ENCODE data around the gene AGXT.

The AGXT gene

DNA sequence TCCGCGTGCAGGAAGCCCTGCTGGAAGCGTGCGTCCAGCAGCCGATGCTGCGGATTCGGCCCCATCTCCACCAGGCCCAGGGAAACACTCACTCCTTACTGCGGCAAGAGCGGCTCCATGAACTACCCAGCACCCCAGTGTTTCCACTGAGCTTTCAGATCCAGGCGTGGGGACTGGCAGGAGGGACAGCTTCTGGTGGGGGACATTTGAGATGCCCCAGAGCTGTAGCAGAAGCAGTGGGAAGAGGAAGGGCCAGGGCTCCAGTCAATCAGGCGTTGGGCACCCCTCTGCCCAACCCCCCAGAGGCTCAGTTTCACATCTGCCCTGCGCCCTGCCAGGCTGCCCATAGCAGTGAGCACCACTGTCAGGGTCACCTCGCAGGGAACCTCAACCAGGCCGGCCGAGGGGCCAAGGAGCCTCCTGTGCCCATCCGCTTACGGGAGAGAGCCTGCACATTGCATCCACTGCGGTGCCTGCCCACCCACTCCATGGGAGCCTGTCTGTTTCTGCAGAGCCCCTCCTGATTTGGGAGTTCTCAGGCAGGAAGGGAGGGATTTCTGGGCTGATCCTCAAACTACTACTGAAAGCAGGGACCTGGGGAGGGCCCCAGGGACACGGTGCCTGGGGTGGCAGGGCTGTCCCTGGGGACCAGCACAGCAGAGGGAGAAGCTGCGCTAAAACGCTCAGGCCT lies 4.6 kb downstream of the AGXT start:
- no peaks in the 10 kb centered on the region for H3K9me3 Mint-ChIP-seq

DNA sequence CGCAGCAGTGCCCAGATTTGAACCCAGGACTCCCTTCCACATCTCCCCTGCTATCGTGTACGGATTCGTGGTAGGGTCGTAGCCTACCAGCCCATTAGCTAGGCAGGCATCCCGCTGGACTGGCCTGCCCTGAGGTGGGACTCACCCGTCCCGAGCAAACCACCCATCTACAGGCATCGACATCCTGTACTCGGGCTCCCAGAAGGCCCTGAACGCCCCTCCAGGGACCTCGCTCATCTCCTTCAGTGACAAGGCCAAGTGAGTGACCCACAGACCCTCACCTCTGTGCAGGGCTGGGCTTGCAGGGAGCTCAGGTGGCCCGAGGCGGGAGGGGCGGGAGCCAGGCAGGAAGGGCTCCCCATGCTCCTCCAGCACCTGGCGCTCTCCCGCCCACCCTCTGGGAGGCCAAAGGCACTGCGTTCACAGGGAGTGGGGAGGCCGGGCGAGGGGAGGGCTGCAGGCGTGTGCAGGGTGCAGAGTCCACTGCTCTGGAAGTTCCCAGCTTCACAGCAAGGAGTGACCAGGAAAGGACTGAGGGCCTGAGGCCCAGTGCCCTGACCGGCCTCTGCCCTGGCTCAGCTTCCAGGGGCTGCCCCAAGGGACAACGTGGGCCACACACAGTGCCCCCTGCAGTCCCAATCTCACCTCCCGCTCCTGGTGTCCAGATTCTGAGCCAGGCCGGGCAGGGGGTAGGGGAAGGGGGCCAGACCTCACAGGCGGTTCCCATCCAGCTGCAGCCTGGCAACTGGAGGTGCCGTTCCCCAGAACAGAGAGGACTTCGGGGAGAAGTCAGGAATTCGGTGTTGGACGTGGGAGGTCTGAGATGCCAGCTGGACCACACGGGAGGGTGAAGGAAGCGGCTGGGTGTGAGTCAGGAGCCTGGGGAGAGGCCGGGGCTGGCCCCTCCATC lies 5.4 kb downstream of the AGXT start:
- Mint-ChIP-seq H3K27me3 (no peaks in the 10 kb centered on the region), H3K9me3 (no peaks in the 10 kb centered on the region), H3K4me3 (no peak overlapping the region), H3K4me1 (no peaks in the 10 kb centered on the region), H3K36me3 (no peaks in the 10 kb centered on the region), H3K27ac (no peak overlapping the region)

More for the DNA sequence above, 4.6 kb downstream of the AGXT start:
- Mint-ChIP-seq H3K4me1 (no peaks in the 10 kb centered on the region), H3K36me3 (no peaks in the 10 kb centered on the region), H3K27ac (no peak overlapping the region), H3K27me3 (no peaks in the 10 kb centered on the region), H3K4me3 (no peak overlapping the region)

DNA sequence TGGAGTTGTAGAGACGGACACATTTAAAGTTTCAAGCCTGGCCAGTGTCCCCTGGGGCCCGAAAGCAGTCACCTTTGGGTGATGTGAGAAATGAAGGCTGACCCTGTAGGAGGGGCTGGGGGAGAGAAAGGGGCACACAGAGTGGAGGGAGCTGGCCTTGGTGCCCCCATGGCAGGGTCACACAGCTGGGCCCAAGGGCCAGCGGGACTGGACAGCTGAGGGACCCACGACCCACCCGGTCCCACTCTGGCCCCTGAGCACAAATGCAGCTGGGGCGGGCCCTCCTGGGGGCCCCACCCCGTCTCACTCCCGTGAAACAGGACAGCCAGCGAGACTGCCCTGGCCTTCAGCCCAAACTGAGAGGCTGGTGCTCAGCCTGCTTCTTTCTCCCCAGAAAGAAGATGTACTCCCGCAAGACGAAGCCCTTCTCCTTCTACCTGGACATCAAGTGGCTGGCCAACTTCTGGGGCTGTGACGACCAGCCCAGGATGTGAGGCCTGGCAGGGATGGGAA lies 6.1 kb downstream of the AGXT start:
- no peaks in the 10 kb centered on the region for H3K4me1 Mint-ChIP-seq
- H3K4me3 Mint-ChIP-seq, result no peak overlapping the region

DNA sequence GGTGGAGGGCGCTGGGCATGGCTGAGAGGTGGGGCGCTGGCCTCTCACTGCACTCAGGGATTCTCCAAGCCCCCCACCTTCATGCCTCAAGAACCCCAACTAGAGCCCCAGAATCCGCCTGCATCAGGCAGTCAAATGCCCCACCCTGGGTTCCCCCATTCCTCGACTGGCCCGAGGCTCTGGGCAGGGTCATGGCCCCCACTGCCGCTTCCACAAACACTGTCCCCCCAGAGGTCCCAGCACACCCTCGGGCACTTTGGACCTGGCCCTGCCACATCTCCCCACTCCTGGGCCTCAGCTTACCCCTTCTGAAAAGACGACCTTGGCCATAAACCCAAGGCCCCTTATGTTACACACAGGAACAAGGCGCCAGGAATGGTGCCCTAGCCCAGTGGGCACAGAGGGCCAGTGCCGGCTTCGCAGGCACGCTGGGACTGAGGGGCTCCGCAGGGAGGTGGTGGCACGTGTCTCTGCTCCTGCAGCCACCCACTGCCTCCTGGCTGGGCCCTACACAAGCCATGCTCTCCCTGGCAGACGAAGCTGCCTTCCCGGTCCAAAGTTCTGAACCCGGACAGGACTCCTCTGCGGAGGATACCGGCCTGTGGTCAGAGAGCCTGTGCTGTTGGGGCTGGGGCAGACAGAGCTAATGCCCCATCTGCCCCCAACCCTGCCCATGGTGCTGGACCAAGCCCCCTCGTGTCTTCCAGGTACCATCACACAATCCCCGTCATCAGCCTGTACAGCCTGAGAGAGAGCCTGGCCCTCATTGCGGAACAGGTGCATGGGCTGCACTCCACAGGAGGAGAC lies 6.8 kb downstream of the AGXT start:
- H3K36me3 Mint-ChIP-seq, result no peaks in the 10 kb centered on the region
- no peak overlapping the region for H3K27ac Mint-ChIP-seq
- H3K27me3 Mint-ChIP-seq, result peaks cover 2% of the 10 kb centered on the region
- no peaks in the 10 kb centered on the region for H3K4me1 Mint-ChIP-seq
- no peaks in the 10 kb centered on the region for H3K9me3 Mint-ChIP-seq
- H3K4me3 Mint-ChIP-seq, result no peak overlapping the region

More for the DNA sequence above, 6.1 kb downstream of the AGXT start:
- no peaks in the 10 kb centered on the region for H3K9me3 Mint-ChIP-seq
- no peaks in the 10 kb centered on the region for H3K36me3 Mint-ChIP-seq
- H3K27me3 Mint-ChIP-seq, result no peaks in the 10 kb centered on the region
- no peak overlapping the region for H3K27ac Mint-ChIP-seq

DNA sequence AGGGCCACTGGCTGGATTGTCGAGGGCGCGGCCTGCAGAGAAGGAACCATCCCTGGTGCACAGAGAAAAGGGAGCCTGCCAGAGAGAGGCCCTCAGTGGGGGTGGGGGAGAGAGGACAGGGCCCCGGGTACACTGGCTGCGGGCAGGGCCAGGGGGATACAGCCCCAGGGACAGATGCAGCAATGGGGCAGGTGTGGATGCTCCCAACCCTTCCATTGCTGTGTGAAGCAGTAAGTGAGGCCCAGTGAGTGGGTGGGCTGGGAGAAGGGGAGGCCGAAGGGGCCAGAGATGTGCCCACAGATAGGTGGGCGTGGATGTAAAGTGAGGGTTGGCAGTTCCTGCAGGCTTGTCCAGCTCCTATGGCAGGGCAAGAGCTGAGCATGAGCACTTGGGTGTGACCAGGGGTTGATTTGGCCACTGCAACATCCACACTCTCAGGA lies 7.4 kb downstream of the AGXT start:
- H3K36me3 Mint-ChIP-seq, result no peaks in the 10 kb centered on the region
- H3K27me3 Mint-ChIP-seq, result peaks cover 2% of the 10 kb centered on the region
- H3K4me3 Mint-ChIP-seq, result no peak overlapping the region
- H3K27ac Mint-ChIP-seq, result no peak overlapping the region
- no peaks in the 10 kb centered on the region for H3K4me1 Mint-ChIP-seq
- no peaks in the 10 kb centered on the region for H3K9me3 Mint-ChIP-seq

DNA sequence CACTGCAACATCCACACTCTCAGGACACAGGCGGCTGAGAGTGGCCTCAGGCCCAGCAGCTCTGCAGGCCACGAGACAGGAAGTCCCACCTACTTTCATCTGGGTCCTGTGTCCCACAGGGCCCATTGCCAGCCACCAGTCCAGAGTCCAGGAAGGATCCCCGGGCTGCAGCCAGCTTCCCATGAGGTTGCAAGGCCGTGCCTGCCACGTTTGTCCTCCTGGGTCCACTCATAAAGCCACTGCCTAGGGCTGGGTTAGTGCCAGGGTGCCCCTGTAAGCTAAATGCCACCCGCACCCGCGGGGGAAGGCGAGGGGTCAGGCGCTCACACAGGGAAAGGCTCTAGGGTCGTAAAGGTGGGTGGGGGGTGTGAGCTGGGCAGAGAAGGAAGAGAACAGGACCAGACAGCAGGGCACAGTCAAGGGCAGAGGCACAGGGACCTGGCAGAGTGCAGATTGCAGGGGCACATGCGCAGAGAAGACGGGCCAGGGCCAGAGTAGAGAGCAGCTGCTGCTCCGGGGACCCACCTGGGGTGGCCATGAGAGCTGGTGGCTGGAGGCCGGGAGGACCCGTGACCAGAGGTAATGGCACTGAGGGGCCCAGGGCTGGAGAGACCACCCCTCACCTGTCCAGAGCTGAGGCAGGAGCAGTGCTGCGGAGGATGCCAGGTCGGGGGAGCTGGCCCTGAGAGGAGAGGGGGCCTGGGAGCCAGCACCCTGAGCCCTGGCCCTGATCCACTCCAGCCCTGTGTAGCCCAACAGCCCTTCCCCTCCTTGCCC lies 8.0 kb downstream of the AGXT start:
- Mint-ChIP-seq H3K36me3 (no peaks in the 10 kb centered on the region), H3K27me3 (peaks cover 2% of the 10 kb centered on the region), H3K4me1 (no peaks in the 10 kb centered on the region), H3K4me3 (no peak overlapping the region), H3K9me3 (no peaks in the 10 kb centered on the region), H3K27ac (no peak overlapping the region)

DNA sequence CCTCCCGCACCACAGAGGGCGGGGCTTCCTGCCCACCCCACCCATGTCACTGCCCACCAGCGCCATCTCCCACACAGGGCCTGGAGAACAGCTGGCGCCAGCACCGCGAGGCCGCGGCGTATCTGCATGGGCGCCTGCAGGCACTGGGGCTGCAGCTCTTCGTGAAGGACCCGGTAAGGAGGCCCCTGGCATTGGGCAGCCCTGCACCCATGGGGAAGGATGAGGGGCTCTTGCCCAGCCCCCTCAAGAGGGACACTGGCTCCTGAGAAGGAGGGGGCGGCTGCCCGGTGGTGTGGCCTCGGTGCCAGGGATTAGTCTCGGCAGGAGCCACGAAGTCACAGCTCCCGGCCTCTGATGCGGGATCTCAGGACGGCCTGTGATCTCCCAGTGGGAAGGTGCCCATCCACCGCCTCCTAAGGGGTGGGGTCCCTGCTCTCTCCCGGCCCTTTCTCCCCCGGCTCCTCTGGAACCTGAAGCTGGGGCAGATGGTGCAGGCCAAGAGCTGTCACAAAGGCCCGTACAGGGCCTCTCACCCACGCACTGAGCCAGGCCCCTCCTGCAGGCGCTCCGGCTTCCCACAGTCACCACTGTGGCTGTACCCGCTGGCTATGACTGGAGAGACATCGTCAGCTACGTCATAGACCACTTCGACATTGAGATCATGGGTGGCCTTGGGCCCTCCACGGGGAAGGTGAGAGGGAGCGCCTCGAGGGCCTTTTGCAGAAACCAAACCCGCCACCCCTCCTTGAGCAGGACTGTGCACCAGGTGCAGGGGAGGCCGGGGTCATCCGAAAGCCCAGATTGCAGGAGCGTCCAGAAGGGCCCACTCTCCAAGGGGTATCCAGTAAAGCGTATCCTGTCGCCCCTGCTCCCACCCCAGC lies 9.1 kb downstream of the AGXT start:
- H3K27ac Mint-ChIP-seq, result no peak overlapping the region
- H3K4me3 Mint-ChIP-seq, result no peak overlapping the region
- H3K27me3 Mint-ChIP-seq, result peaks cover 2% of the 10 kb centered on the region
- no peaks in the 10 kb centered on the region for H3K9me3 Mint-ChIP-seq
- H3K4me1 Mint-ChIP-seq, result no peaks in the 10 kb centered on the region
- no peaks in the 10 kb centered on the region for H3K36me3 Mint-ChIP-seq

DNA sequence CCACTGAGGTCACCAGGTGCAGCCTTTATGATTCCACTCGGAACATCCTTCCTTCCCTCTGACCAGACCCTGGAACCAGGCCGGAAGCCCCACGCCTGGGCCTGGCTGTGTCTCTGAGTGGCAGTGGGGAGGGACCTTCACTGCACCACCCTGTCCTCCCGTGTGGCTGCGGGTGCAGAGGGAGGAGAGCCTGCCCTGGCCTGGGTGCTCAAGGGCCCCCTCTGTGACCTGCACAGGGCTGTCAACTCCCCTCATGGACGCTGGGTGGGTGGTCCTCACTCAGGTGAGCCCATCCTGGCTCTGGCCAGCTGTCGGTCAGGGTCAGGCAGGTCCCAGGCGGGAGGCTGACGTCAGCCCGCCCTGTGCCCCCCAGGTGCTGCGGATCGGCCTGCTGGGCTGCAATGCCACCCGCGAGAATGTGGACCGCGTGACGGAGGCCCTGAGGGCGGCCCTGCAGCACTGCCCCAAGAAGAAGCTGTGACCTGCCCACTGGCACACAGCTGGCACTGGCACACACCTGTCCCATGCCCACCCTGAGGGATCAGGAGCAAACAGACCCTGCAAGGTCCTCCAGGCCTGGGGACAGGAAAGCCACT lies 9.8 kb downstream of the AGXT start:
- no peaks in the 10 kb centered on the region for H3K36me3 Mint-ChIP-seq
- no peaks in the 10 kb centered on the region for H3K4me1 Mint-ChIP-seq
- H3K4me3 Mint-ChIP-seq, result no peak overlapping the region
- H3K9me3 Mint-ChIP-seq, result no peaks in the 10 kb centered on the region
- H3K27me3 Mint-ChIP-seq, result peaks cover 2% of the 10 kb centered on the region
- no peak overlapping the region for H3K27ac Mint-ChIP-seq

DNA sequence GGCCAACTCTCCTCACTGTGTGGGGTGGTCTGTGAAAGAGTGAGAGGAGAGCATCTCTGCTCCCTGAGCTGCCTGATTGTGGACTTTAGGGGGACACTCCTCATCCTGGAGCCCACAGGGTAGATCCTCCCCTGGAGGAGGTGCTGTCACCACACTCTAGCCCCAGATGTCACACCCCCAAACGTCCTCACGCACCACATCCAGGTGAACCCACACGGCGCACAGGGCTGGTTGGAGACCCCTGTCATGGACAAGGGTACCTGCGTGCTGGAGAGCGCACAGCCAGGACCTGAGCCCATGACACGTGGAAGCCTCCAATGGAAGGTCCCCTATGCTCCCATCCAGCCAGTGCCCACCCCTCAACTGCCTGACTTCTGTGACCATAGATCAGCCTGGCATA lies 10.5 kb downstream of the AGXT start:
- Mint-ChIP-seq H3K4me1 (no peaks in the 10 kb centered on the region), H3K9me3 (no peaks in the 10 kb centered on the region), H3K4me3 (no peak overlapping the region), H3K27me3 (peaks cover 2% of the 10 kb centered on the region), H3K36me3 (no peaks in the 10 kb centered on the region), H3K27ac (no peak overlapping the region)

DNA sequence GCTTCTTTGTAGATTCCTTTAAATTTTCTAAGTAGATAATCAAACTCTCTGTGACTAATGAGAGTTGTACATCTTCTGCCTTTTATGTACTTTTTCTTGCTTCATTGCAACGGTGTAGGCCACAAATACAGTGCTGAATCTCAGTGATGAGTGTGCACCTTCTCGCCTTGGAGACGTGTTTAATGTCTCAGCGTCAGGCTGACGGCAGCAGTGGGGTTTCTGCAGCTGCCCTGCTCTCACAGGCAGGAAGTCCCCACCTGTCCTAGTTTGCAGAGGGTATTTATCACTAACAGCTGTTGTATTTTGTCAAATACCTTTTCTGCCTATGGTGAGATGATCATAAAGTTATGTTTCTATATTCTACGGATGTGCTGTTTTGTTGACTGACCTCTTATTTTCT lies 13.3 kb downstream of the AGXT start:
- Mint-ChIP-seq H3K4me1 (no peaks in the 10 kb centered on the region), H3K9me3 (no peaks in the 10 kb centered on the region), H3K4me3 (no peak overlapping the region), H3K27ac (no peak overlapping the region), H3K27me3 (peaks cover 2% of the 10 kb centered on the region), H3K36me3 (no peaks in the 10 kb centered on the region)

DNA sequence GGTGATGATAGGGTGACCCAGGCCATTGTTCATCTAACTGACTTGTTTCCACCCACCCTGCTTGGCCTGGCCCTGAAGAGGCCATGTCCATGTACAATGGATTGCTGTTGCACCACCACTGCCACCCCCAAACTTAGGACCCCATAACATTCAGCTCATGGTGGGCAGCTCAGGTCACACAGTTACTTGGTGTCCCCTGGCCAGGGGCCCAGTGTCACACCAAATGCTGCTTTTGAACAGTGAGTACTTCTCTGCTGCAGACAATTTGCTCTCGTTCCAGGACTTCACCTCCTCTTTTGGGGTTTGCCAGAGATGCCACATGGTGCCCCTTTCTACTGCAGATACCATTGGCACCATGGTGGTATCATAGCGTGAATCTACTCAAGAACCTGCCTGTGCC lies 15.6 kb downstream of the AGXT start:
- Mint-ChIP-seq H3K9me3 (no peaks in the 10 kb centered on the region), H3K4me3 (no peak overlapping the region), H3K27me3 (peaks cover 2% of the 10 kb centered on the region), H3K36me3 (no peaks in the 10 kb centered on the region), H3K27ac (no peak overlapping the region), H3K4me1 (no peaks in the 10 kb centered on the region)

DNA sequence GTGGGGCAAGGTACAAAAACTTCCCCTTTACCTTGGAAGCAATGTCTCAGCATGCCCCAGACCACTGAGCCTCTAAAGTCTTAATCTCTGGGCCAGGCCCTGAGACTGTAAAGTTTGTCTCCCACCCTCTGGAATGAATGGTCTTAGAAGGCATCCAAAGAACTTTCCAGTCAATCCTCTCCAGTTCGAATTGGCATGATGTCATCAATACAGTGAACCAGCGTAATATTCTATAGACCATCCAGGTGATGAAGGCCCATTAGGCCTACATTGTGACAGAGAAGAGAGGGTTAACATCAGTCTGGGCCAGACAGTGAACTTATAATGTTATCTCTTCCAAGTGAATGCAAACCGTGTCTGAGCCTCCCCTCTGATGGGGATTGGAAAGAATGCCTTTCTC lies 16.1 kb downstream of the AGXT start:
- Mint-ChIP-seq H3K4me3 (no peak overlapping the region), H3K27me3 (peaks cover 2% of the 10 kb centered on the region), H3K36me3 (no peaks in the 10 kb centered on the region), H3K4me1 (no peaks in the 10 kb centered on the region), H3K27ac (no peak overlapping the region), H3K9me3 (no peaks in the 10 kb centered on the region)

DNA sequence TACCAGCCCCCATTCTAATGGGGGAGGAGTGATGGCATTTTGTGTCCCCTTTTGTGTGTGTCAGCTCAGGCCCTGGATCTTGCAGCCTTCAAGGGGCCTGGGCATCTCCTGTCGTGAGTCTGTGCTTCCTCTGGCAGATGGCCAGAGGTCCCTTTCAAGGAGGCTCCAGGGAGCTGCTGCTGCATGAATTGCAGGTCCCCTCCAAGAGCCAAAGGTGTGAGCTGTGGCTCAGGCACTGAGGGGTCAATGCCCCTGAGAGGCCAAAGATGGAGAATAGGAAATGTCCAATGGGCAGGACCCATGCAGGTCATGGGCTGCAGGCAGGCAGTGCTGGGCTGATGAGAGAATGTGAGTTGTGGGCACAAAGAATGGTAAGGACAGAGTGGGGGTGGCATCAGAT lies 16.9 kb downstream of the AGXT start:
- Mint-ChIP-seq H3K36me3 (no peaks in the 10 kb centered on the region), H3K27me3 (no peaks in the 10 kb centered on the region), H3K4me3 (no peak overlapping the region), H3K27ac (no peak overlapping the region), H3K9me3 (no peaks in the 10 kb centered on the region), H3K4me1 (no peaks in the 10 kb centered on the region)

DNA sequence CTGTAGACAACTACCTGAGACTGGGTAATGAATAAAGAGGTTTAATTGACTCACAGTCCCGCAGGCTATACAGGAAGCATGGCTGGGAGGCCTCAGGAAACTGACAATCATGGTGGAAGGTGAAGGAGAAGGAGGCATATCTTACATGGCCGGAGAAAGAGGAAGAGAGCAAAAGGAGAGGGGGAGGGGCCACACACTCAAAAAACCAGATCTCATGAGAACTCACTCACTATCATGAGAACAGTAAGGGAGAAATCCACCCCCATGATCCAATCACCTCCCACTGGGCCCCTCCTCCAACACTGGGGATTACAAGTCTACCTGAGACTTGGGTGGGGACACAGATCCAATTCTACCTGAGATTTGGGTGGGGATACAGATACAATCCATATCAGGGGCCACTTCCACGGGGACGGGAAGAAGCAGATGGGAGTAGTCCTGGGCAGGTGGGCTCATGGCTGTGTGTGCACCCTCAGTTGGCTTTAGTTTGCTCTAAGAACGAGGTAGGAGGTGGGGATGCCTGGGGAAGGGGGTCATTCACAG lies 17.5 kb downstream of the AGXT start:
- no peaks in the 10 kb centered on the region for H3K4me1 Mint-ChIP-seq
- H3K4me3 Mint-ChIP-seq, result no peak overlapping the region
- no peak overlapping the region for H3K27ac Mint-ChIP-seq
- no peaks in the 10 kb centered on the region for H3K9me3 Mint-ChIP-seq
- H3K27me3 Mint-ChIP-seq, result no peaks in the 10 kb centered on the region
- no peaks in the 10 kb centered on the region for H3K36me3 Mint-ChIP-seq
